HepG2 (cell line): ENCODE results near the gene PTPN22. TPM values are rescaled to one million over a fixed set of nuclear protein-coding genes. Genes with fewer than 3 reads are reported as not detected.

ENCODE experiments used
- ATAC-seq: fragments of 200-7000 bp; cut with Tn5 transposase; 3 replicates; pipeline ENCODE4 v1.9.1; 2020; ENCODE audit warnings: mild to moderate bottlenecking, moderate library complexity
- BruUV-seq: library from RNA; stranded (reverse); fragments of 400-500 nt; replicated peaks from 2 replicates; lab custom pipeline; 2021; lab: Mats Ljungman, UMichigan
- CTCF ChIA-PET: fragments of 300-600 bp; formaldehyde crosslinking; extraction: SDS; loops from one replicate; lab custom pipeline; 2021; ENCODE audit warnings: low total read pairs, inconsistent platforms, low intra/inter-chr PET ratio; lab: Yijun Ruan, JAX
- POLR2A ChIA-PET: fragments of 350-600 bp; sonication (Branson Sonifier 250); formaldehyde crosslinking; loops from one replicate; lab custom pipeline; 2020; ENCODE audit warnings: antibody characterized with exemption, inconsistent platforms; lab: Yijun Ruan, JAX
- DNase-seq: peaks from one replicate; pipeline ENCODE4 v3.0.0-alpha.2; 2015; ENCODE audit warnings: low spot score
- FAIRE-seq: peaks from 3 replicates; lab custom pipeline; 2011; peaks lifted over from hg19 to GRCh38; lab: Jason Lieb, UNC
- H2AFZ ChIP-seq: one replicate; pipeline ENCODE4 v1.6.1; 2011; ENCODE audit warnings: low read length, inconsistent platforms
- H3K27ac ChIP-seq: fragments of 300-600 bp; 3 replicates; pipeline ENCODE4 v1.8.0; 2011; ENCODE audit warnings: mixed run types, mild to moderate bottlenecking, mixed read lengths, low read length, inconsistent platforms; ENCODE audit not compliant: insufficient read depth; ENCODE audit errors: extremely low read length
- H3K27me3 ChIP-seq, 2 experiments: fragments of 200-600 bp in 1 of 2; 2 replicates in 1 of 2; 3 replicates in 1 of 2; pipeline versions ENCODE4 v1.6.0 to v1.8.0; 2011; ENCODE audit warnings: low read length in 2 of 2, mild to moderate bottlenecking in 2 of 2, moderate library complexity in 2 of 2, inconsistent platforms in 1 of 2; ENCODE audit not compliant: insufficient read depth in 2 of 2, control insufficient read depth in 1 of 2
- H3K36me3 ChIP-seq, 2 experiments: fragments of 200-600 bp in 1 of 2; replicated peaks in 1 of 2; 2 replicates in 1 of 2; 3 replicates in 1 of 2; pipeline versions ENCODE4 v1.5.1 to v1.8.0; 2011; ENCODE audit warnings: low read length in 2 of 2, inconsistent platforms in 1 of 2; ENCODE audit not compliant: insufficient read depth in 2 of 2, control insufficient read depth in 1 of 2
- H3K4me1 ChIP-seq: 2 replicates; pipeline ENCODE4 v1.5.1; 2012; ENCODE audit warnings: low read length, inconsistent platforms; ENCODE audit not compliant: insufficient read depth
- H3K4me2 ChIP-seq: 2 replicates; pipeline ENCODE4 v1.6.0; 2011; ENCODE audit warnings: low read depth, low read length, inconsistent platforms
- H3K4me3 ChIP-seq, 3 experiments: fragments of 200-600 bp in 1 of 3; sonication (generic), shearing (Covaris generic) in 1 of 3; replicated peaks in 1 of 3; 2 replicates each; pipeline ENCODE4 v1.5.1; 2011 to 2016; ENCODE audit warnings: low read length in 3 of 3, inconsistent platforms in 2 of 3, low read depth in 2 of 3, mild to moderate bottlenecking in 2 of 3, control low read depth in 1 of 3, mixed read lengths in 1 of 3; ENCODE audit not compliant: insufficient read depth in 1 of 3
- H3K79me2 ChIP-seq: one replicate; pipeline ENCODE4 v1.6.1; 2011; ENCODE audit warnings: low read length, inconsistent platforms; ENCODE audit not compliant: insufficient read depth
- H3K9ac ChIP-seq: 2 replicates; pipeline ENCODE4 v1.6.0; 2011; ENCODE audit warnings: mild to moderate bottlenecking, low read depth, low read length, inconsistent platforms; ENCODE audit not compliant: insufficient read depth
- H3K9me3 ChIP-seq: 2 replicates; pipeline ENCODE4 v1.5.1; 2012; ENCODE audit warnings: mild to moderate bottlenecking, low read length
- H4K20me1 ChIP-seq: 2 replicates; pipeline ENCODE4 v1.6.0; 2011; ENCODE audit warnings: inconsistent platforms, mild to moderate bottlenecking, low read length, moderate library complexity; ENCODE audit not compliant: insufficient read depth
- ESRRA ChIP-seq: sonication (generic); formaldehyde crosslinking; IDR thresholded peaks from 2 replicates; pipeline ENCODE4 v1.5.1; 2020; ENCODE audit warnings: mild to moderate bottlenecking, low read depth, missing genetic modification reagents
- SMARCC2 ChIP-seq: fragments of 450-650 bp; IDR thresholded peaks from 2 replicates; pipeline ENCODE4 v1.6.1; 2017; ENCODE audit warnings: antibody characterized with exemption, mild to moderate bottlenecking
- WGBS: methylation state at CpG from one replicate; pipeline ENCODE4 v1.1.6; 2017; ENCODE audit warnings: low lambda C conversion rate; 5-methylcytosine and 5-hydroxymethylcytosine counted together
- in situ Hi-C: cut with HindIII; loops from 2 replicates; pipeline ENCODE4 v1.10.0; 2017; ENCODE audit warnings: low pct_unique_long_range_greater_than_20kb; ENCODE audit not compliant: extremely low pct_ligation_motif_present
- intact Hi-C: fragments of 100-400 bp; cut with micrococcal nuclease; formaldehyde crosslinking; loops from one replicate; pipeline ENCODE4 v1.10.0; 2022; ENCODE audit not compliant: unreplicated experiment
- polyA plus RNA-seq, 8 experiments: library from polyadenylated mRNA; depleted of rRNA in 3 of 8; stranded (reverse) in 7 of 8; unstranded in 1 of 8; fragments of >200 nt; fragmentation: Illumina TruSeq in 4 of 8; extraction: Trizol in 4 of 8; gene quantifications; 2 replicates each; pipeline versions ENCODE4 v1.2.1 to v1.2.3, GENCODE V29; 2011 to 2016; ENCODE audit warnings: low read depth in 4 of 8, missing spikeins in 1 of 8, mixed read lengths in 1 of 8; ENCODE audit not compliant: insufficient read depth in 1 of 8
- total RNA-seq, 5 experiments: library from RNA; depleted of rRNA; stranded (reverse); fragments of >200 nt; fragmentation: Illumina TruSeq; extraction: Trizol; gene quantifications; 2 replicates each; pipeline ENCODE4 v1.2.3, GENCODE V29; 2016; ENCODE audit warnings: low read depth in 1 of 5
- TF ChIP-seq, protein P1 (sequence below): sonication (generic); formaldehyde crosslinking; IDR thresholded peaks from 2 replicates; pipeline ENCODE4 v1.4.0; 2020; ENCODE audit warnings: missing genetic modification reagents, borderline replicate concordance
- TF ChIP-seq, protein P2 (sequence below): IDR thresholded peaks from 2 replicates; pipeline ENCODE4 v1.6.1; 2016; ENCODE audit warnings: low read depth, control low read depth
- TF ChIP-seq, protein P3 (sequence below), 2 experiments: sonication (generic) in 1 of 2; formaldehyde crosslinking in 1 of 2; IDR thresholded peaks; 2 replicates each; pipeline versions ENCODE4 v1.6.1 to v1.9.0; 2014 to 2022; ENCODE audit warnings: antibody characterized with exemption in 1 of 2, borderline replicate concordance in 1 of 2, inconsistent platforms in 1 of 2, low read depth in 1 of 2, missing genetic modification reagents in 1 of 2

Gene PTPN22
- total and polyA plus RNA-seq, 2 of the 13 experiments (the other 11 are each of a cell fraction or from before 2014, with no cell fraction given) = not detected

DNA sequence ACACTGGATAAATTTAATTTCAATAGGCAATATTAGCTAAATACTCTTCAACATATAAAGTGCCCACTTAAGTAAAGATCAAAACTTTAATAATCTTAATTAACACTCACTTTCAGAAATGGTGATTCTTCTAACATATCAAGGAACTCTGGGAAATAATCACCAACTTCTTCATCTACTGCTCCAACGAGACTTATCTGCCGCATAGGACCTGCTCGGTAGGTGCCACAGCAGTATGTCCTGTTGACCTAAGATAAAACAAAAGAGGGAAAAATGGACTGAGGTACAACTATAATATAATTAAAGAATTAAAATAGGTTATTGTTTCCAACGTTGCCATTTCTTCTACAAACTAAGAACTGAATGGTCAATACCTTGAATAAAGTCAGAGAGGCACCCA lies 94.0 kb downstream of the PTPN22 start:
- Histone ChIP-seq H4K20me1 (no peaks in the 10 kb centered on the region), H3K4me2 (no peak overlapping the region), H3K27ac (no peak overlapping the region), H3K4me3 (no peak overlapping the region), H3K36me3 (peaks cover 5 to 19% of the 10 kb centered on the region in 2 experiments; a peak in 4 of 5 replicates), H3K9ac (no peak overlapping the region), H3K9me3 (no peaks in the 10 kb centered on the region), H3K4me1 (no peaks in the 10 kb centered on the region), H3K79me2 (peaks cover 34% of the 10 kb centered on the region), H2AFZ (no peak overlapping the region), H3K27me3 (no peaks in the 10 kb centered on the region)
- POLR2A ChIA-PET = interaction anchor here (0.6 kb wide), 1 partner anchor 8 kb away, joined by 3 read pairs; no protein-coding TSS in a partner anchor
- CTCF ChIA-PET = no interaction called here
- no peak for FAIRE-seq
- no peak for DNase-seq
- in situ Hi-C loops = no loop called here
- intact Hi-C loops = no loop called here
- no peak for ATAC-seq
- no TSS peak for BruUV-seq
- WGBS = 96% methylated on average over 4 of the region's 4 CpGs
- TF ChIP-seq SMARCC2 = no peak
- TF ChIP-seq, protein P1, sequence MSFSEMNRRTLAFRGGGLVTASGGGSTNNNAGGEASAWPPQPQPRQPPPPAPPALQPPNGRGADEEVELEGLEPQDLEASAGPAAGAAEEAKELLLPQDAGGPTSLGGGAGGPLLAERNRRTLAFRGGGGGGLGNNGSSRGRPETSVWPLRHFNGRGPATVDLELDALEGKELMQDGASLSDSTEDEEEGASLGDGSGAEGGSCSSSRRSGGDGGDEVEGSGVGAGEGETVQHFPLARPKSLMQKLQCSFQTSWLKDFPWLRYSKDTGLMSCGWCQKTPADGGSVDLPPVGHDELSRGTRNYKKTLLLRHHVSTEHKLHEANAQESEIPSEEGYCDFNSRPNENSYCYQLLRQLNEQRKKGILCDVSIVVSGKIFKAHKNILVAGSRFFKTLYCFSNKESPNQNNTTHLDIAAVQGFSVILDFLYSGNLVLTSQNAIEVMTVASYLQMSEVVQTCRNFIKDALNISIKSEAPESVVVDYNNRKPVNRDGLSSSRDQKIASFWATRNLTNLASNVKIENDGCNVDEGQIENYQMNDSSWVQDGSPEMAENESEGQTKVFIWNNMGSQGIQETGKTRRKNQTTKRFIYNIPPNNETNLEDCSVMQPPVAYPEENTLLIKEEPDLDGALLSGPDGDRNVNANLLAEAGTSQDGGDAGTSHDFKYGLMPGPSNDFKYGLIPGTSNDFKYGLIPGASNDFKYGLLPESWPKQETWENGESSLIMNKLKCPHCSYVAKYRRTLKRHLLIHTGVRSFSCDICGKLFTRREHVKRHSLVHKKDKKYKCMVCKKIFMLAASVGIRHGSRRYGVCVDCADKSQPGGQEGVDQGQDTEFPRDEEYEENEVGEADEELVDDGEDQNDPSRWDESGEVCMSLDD (CRISPR knock-in tag) = no peak
- TF ChIP-seq, protein P2, sequence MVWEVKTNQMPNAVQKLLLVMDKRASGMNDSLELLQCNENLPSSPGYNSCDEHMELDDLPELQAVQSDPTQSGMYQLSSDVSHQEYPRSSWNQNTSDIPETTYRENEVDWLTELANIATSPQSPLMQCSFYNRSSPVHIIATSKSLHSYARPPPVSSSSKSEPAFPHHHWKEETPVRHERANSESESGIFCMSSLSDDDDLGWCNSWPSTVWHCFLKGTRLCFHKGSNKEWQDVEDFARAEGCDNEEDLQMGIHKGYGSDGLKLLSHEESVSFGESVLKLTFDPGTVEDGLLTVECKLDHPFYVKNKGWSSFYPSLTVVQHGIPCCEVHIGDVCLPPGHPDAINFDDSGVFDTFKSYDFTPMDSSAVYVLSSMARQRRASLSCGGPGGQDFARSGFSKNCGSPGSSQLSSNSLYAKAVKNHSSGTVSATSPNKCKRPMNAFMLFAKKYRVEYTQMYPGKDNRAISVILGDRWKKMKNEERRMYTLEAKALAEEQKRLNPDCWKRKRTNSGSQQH = no peak
- TF ChIP-seq, protein P3, sequence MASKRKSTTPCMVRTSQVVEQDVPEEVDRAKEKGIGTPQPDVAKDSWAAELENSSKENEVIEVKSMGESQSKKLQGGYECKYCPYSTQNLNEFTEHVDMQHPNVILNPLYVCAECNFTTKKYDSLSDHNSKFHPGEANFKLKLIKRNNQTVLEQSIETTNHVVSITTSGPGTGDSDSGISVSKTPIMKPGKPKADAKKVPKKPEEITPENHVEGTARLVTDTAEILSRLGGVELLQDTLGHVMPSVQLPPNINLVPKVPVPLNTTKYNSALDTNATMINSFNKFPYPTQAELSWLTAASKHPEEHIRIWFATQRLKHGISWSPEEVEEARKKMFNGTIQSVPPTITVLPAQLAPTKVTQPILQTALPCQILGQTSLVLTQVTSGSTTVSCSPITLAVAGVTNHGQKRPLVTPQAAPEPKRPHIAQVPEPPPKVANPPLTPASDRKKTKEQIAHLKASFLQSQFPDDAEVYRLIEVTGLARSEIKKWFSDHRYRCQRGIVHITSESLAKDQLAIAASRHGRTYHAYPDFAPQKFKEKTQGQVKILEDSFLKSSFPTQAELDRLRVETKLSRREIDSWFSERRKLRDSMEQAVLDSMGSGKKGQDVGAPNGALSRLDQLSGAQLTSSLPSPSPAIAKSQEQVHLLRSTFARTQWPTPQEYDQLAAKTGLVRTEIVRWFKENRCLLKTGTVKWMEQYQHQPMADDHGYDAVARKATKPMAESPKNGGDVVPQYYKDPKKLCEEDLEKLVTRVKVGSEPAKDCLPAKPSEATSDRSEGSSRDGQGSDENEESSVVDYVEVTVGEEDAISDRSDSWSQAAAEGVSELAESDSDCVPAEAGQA (IDR thresholded peaks at IDR 0.05; ENCODE audit: low read depth) = no peak
- TF ChIP-seq, protein P3 (CRISPR knock-in tag; IDR thresholded peaks at IDR 0.05; ENCODE audit: borderline replicate concordance) = no peak
- no peak for TF ChIP-seq ESRRA (CRISPR knock-in tag)
